Measurements from ENCODE around the gene ZGLP1. TPM values are rescaled to one million over a fixed set of nuclear protein-coding genes. Genes with fewer than 3 reads are reported as not detected.

Gene ZGLP1
- total RNA-seq, 1 experiment from 2014 or later = 5.0 TPM

DNA sequence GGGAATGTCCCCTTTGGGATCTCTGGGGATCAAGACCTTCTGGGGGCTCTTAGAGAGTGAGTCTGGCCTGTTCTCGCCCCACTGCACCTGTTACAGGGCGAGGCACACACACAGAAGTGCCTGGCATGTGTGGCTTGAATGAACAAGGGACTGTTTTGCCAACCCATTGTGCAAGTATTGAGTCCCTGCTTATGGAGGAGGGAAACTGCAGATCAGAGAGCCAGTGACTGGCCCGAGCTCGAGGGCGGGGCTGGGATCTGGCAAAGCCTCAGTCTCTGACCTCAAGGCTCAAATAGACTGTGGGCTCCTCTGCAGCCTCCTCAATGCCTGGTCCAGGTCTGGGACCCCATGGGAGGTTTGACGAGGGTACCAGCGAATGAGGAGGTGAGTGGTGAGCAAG lies 18.2 kb upstream of the ZGLP1 start:
- RAD21 ChIA-PET (ENCODE audit: low non-redundant PET in 1 of 2, low total read pairs in 2 of 2, uncharacterized antibody in 2 of 2, unreplicated experiment in 2 of 2) = no interaction called here
- peaks cover 32 to 48% of the 10 kb centered on the region in 2 experiments for H3K36me3 ChIP-seq (ENCODE audit: control insufficient read depth in 1 of 2, insufficient read depth in 2 of 2, low read length in 2 of 2)

More for the DNA sequence above, 18.2 kb upstream of the ZGLP1 start:
- intact Hi-C loops (cut with micrococcal nuclease) = no loop called here
- Histone ChIP-seq H3K27me3 (ENCODE audit: insufficient read depth, low read length) (no peaks in the 10 kb centered on the region), H3K9ac (ENCODE audit: low read length) (no peak overlapping the region), H3K9me3 (ENCODE audit: control insufficient read depth in 1 of 2, insufficient read depth in 1 of 2, low read depth in 1 of 2, low read length in 2 of 2) (no peaks in the 10 kb centered on the region), H3K4me1 (ENCODE audit: control insufficient read depth in 1 of 2, insufficient read depth in 2 of 2, low read length in 2 of 2) (peaks cover 6 to 11% of the 10 kb centered on the region in 2 experiments; a peak in 3 of 4 replicates), H3K79me2 (ENCODE audit: insufficient read depth, low read length) (peaks cover 54% of the 10 kb centered on the region), H3K4me3 (replicated peaks in 1 of 2; ENCODE audit: low read depth in 1 of 2, low read length in 2 of 2) (no peak overlapping the region), H2AFZ (ENCODE audit: low read depth, low read length, poor library complexity, severe bottlenecking) (no peak overlapping the region), H3K27ac (ENCODE audit: low read depth, low read length) (no peak overlapping the region), H4K20me1 (ENCODE audit: insufficient read depth) (no peaks in the 10 kb centered on the region), H3K4me2 (ENCODE audit: low read length) (no peak overlapping the region), H3K9me2 (ENCODE audit: insufficient read depth) (no peaks in the 10 kb centered on the region)
- POLR2A ChIA-PET = no interaction called here
- BruUV-seq (replicated peaks) = no TSS peak
- ATAC-seq (no peak), DNase-seq (ENCODE audit: low read depth, low spot score) (no peak)
- TF ChIP-seq CBX3 (IDR thresholded peaks at IDR 0.05; ENCODE audit: low read depth) = no peak
- no peak for TF ChIP-seq SIN3A (IDR thresholded peaks at IDR 0.05; ENCODE audit: low read depth)
- TF ChIP-seq ZBTB33 (IDR thresholded peaks at IDR 0.05; ENCODE audit: extremely low read depth, insufficient replicate concordance, low read length) = no peak
- TF ChIP-seq CEBPB (IDR thresholded peaks at IDR 0.05; ENCODE audit: low read depth) = no peak
- no peak for TF ChIP-seq RAD21 (IDR thresholded peaks at IDR 0.05; ENCODE audit: low read depth)
- TF ChIP-seq, protein P1, sequence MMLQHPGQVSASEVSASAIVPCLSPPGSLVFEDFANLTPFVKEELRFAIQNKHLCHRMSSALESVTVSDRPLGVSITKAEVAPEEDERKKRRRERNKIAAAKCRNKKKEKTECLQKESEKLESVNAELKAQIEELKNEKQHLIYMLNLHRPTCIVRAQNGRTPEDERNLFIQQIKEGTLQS (IDR thresholded peaks at IDR 0.05) = no peak
- TF ChIP-seq ZNF274 (IDR thresholded peaks at IDR 0.05; ENCODE audit: low read depth, low read length) = no peak
- TF ChIP-seq EGR1 (IDR thresholded peaks at IDR 0.05; ENCODE audit: low read depth) = no peak
- TF ChIP-seq POLR2AphosphoS5 (IDR thresholded peaks at IDR 0.05; ENCODE audit: low read depth, low read length) = no peak
- TF ChIP-seq EZH2 (IDR thresholded peaks at IDR 0.05) = no peak
- TF ChIP-seq FOSL1 (IDR thresholded peaks at IDR 0.05; ENCODE audit: low read depth) = no peak
- TF ChIP-seq POLR2A (IDR thresholded peaks at IDR 0.05; ENCODE audit: borderline replicate concordance, extremely low read depth, insufficient read depth, insufficient read length) = no peak
- no peak for TF ChIP-seq CTCF (IDR thresholded peaks at IDR 0.05 in 2 of 3, conservative IDR thresholded peaks at IDR 0.05 in 1 of 3; ENCODE audit: borderline replicate concordance in 1 of 3, insufficient read depth in 1 of 3, low read depth in 2 of 3, low read length in 2 of 3)
- no peak for TF ChIP-seq EZH2phosphoT487 (IDR thresholded peaks at IDR 0.05; ENCODE audit: borderline replicate concordance)
- TF ChIP-seq SP1 (IDR thresholded peaks at IDR 0.05; ENCODE audit: low read depth) = no peak
- TF ChIP-seq REST (IDR thresholded peaks at IDR 0.05; ENCODE audit: low read depth) = no peak
- TF ChIP-seq SRF (IDR thresholded peaks at IDR 0.05; ENCODE audit: low read depth) = no peak
- no peak for TF ChIP-seq ELF1 (IDR thresholded peaks at IDR 0.05; ENCODE audit: borderline replicate concordance, low read depth)
- no peak for TF ChIP-seq TCF7L2 (IDR thresholded peaks at IDR 0.05; ENCODE audit: borderline replicate concordance, extremely low read depth, insufficient read depth, insufficient read length)
- CTCF ChIA-PET = no interaction called here

Measured in HCT116 (cell line).